HG02588 (cell line): ENCODE data around the gene CYGB.

Source experiments
- ATAC-seq: cut with Tn5 transposase; IDR thresholded peaks from one replicate; pipeline ENCODE4 v1.9.1; 2021; ENCODE audit warnings: mild to moderate bottlenecking, moderate library complexity; ENCODE audit not compliant: unreplicated experiment

Gene CYGB

GRCh38 chr17:76551685-76552084, 14.2 kb upstream of the CYGB start:
- ATAC-seq: no peak

GRCh38 chr17:76550712-76551615, 13.5 kb upstream of the CYGB start:
- no peak for ATAC-seq

GRCh38 chr17:76549539-76549938, 12.0 kb upstream of the CYGB start:
- ATAC-seq: no peak

DNA sequence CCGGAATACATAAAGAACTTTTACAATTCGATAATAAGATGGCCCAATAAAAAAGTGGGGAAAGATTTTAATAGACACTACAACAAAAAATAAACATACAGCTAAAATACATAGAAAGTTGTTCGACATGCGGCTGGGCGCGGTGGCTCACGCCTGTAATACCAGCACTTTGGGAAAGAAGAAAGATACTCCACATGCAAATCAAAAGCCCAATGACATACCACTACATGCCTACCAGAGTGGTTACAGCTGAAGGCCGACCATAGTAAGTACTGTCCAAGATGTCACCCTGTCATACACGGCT, 11.7 kb upstream of the CYGB start:
- no peak for ATAC-seq

DNA sequence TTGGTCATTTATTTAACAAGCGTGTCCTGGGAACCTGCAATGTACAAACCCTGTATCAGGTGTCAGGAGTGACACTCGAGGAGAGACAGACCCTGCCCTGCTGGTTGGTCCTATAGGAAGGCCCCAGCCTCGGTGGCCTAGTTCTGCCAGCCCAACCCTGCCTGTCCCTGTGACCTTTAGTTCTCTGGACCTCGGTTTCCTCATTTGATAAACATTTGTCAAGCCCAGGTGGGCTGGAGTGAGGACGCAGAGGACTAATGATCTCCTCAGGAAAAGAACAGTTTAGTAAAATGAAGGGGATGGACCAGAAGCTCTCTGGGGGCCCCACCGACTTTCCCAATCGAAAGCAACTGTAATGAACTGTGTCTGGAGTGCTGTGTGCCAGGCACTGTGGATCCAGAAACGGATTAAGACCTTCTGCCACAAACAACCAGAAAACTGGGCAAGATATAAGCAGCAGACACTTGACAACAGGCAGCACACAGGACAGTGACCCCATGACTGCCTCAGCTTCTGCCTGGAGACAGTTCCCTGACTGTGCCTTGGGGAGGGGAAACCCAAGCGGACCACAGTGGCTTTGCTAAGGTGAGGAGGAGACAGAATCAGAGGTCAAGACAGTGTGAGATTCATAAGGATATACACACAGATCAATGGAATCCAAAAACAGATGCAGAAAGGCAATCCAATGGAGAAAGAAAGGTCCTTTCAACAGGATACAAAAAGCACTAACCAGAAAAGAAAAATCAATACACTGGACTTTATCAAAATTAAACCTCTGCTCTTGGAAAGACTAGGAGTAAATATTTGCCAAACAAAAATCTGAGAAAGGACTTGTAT, 11.1 kb upstream of the CYGB start:
- no peak for ATAC-seq

GRCh38 chr17:76547642-76548202, 10.2 kb upstream of the CYGB start:
- ATAC-seq: no peak

- ATAC-seq: no peak
These were observed 9.7 kb upstream of the CYGB start for GRCh38 chr17:76547183-76547641.

GRCh38 chr17:76546556-76547182, 9.2 kb upstream of the CYGB start:
- ATAC-seq: no peak

DNA sequence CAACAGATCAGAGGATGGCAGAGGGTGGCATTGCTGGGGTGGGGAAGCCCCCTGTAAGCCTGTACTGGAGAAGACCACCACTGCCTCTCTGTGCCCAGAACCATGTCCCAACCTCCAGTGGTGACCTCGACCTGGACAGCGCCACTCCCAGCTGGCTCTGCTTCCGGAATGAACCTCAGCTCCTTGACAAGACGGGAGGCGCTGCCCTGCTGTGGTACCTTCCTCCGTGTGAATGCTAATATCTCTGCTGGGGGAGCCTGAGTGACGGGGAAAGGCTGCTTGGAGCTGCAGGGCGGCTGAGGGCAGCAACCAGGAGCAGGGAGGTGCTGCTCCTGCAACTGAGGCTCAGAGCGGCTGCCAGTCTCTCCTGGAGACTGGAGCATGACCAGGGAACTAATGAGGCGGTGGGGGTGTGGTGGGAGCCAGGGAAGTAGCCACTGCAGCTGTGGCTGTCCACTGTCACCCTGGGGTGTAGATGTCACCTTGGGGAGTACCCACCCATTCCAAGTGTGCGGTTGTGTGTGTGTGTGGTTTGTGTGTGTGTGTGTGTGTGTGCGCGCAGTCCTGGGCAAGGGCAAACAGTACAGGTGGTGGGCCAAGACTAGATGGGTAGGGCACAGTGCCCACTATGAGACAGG, 8.5 kb upstream of the CYGB start:
- ATAC-seq: no peak

GRCh38 chr17:76544546-76545365, 7.2 kb upstream of the CYGB start:
- no peak for ATAC-seq

DNA sequence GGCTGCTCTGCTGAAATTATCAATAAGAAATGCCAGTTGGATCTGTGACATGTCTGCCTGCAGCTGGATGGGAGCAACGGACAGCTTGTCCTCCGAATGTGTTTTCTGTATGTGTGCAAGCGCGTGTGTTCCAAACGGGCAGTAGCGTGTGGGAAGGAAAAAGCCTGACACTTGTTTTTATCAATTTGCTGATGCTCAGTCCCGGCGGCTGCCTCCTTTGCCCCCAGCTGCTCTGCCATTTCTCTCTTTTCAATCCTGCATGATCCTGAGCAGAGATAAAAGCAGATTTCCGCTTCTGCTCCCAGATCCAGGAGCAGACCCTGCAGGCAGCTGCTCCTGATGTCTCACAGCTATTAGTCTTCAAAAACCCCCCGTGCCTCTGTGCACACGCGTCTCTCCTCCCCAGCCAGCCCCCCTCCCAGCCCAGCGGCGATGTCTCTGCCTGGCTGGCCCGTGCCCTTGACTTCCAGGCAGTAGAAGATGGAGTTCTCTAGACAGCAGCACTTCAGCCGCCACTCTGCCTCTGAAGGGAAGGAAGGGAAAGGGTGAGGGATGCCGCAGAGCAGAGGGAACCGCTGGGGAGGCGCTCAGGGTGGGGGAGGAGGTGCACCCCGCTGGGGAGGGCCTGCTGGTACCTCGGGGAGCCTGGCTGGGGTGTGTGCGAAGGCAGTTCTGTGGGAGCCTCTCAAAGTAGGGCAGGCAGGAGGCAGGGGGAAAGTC, 6.5 kb upstream of the CYGB start:
- ATAC-seq: no peak

DNA sequence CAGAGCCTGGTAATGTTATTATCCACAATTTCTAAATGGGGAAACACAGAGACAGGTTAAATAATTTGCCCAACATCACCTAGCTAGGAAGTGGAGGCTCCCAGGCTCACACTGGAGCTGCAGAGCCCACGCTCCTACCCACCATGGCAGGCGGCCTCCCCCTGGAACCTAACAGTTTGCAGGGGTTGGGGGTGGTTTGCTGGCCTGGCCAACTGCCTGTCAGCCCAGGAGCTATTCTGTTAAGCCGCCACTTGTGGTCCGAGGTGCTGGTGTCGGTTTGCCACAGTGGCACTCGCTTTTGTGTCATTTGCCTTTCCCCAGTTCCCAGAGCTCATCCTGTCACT, 5.9 kb upstream of the CYGB start:
- ATAC-seq: no peak

DNA sequence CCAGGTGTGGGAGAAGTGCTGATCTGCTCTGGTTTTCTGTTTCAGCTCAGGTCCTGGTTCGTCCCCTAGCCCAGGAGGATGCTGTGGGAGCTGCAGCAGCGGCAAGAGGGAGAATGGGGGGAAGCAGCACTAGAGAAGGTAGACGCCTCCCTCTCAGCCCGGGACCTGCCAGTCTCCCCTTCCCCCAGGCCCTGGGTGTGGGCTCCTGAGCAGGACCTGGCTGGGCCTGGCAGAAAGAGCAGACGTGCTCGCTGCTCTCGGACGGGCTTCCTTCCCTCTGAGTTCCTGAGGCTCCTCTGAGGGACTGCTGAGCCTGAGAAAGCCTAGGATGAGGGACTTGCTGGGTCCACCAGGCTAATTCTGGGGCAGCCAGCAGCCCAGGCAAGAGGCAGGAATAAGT, 5.5 kb upstream of the CYGB start:
- no peak for ATAC-seq

GRCh38 chr17:76542566-76542971, 5.1 kb upstream of the CYGB start:
- ATAC-seq: no peak

- no peak for ATAC-seq
These were observed 4.4 kb upstream of the CYGB start for GRCh38 chr17:76541739-76542454.

DNA sequence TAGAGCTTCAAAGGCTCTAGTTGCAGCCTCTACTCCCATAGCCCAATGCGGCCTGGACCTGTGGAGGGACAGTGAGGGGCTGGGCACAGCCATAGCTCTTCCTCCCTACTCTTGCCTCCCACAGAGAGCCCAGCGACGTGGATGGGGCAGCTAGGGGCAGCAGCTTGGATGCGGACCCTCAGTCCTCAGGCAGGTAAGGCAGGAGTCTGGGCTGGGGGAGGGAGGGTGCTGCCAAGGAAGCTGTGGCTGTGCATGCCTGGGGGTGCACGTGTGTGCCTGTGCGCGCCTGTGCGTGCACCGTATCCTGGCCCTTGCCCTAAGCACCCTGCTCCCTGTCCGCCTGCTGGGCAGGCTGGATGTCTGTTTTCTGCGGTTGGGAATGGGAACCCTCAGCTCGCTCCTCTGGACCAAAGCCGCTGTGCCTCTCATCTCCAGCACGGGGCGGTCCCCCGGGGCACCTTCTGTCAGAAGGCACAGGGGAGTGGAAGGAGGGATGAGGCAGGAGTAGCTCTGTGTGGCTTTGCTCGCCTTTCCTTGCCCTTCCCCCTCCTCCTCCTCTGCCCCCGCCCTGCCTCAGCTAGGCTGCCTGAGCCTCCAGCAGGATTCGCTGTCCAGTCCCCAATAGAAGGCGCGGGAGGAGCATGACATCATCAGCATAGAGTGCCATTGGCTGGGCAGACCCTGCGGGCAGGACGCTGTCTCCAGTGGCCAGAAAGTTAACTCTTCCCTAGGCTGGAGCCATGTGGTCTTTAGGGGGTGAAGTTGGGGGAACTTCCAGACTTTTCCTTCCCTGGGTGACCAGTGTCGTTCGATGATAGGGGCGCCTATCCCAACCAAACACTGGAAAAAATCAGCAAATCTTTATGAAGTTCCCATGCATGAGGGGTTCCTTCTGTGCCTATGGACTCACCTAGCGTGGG, 3.1 kb upstream of the CYGB start:
- no peak for ATAC-seq

GRCh38 chr17:76539631-76540271, 2.2 kb upstream of the CYGB start, which contains the start of gene PRCD:
PRCD (plus strand) TSS chr17:76540044; CDS start chr17:76540142, 98 bp downstream.
- ATAC-seq: no peak
